Activated T-cell treated with anti-CD3 and anti-CD28 coated beads, Interleukin-2, amount 50 U/mL, for 48 hours (primary cell): ENCODE results near the gene XRCC2.

Experiments used
- DNase-seq, 2 experiments: peaks; one replicate each; pipeline ENCODE4 v3.0.0-alpha.2; 2020

XRCC2 gene

DNA sequence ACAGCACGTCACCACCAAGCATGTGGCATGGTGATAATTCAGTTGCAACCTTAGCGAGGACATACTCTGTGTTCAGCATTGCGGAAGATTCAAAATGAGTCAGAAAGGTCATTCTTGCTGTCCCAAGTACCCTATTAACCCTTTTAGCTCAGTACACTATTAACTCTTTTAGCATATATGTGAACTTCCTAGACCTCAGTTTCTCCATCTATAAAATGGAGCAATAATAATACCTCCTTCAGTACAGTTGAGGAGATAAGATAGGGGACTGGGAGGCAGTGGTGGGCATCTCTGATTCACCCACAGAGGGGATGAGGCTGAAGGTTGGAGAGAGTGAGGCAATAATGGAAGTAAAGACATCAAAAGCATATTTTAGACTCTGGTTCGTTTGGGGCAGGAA, 67.3 kb downstream of the XRCC2 start:
- no peak for DNase-seq

DNA sequence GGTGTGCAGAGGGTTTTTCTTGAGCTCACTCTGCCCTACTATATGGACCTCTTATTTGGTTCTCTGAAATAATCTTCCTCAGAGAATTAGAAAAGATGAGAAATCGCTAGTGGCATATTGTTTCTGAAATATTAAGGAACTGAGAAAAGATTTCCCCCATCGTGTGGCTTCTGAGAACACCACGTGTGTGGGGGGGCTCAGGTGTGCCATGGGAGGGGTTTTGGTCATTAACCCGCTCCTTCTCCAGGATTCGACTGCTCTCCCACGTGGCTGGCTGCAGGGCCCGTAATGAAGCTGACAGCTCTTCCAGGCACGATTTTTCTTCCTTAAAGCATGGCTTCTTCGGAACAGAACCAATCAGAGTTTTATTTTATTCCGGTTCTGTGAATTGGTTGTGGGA, 67.7 kb downstream of the XRCC2 start:
- DNase-seq: no peak

DNA sequence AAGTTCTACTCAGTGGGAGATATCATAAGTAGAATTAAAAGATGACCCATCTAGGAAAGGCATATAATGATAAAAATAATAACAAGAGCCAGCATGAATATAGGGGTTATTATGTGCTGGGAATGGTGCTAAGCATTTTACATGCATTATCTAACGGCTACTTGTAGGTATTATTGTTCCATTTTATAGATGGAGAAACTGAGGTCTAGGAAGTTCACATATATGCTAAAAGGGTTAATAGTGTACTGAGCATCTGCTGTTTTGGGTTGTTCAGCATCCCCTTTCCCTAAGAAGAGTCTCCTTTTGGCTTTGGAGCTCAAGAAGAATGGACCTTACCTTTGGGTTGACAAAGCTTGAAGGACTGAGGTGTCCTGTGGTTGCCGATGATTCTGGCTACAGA, 68.9 kb downstream of the XRCC2 start:
- no peak for DNase-seq

- no peak for DNase-seq
These were observed 73.0 kb downstream of the XRCC2 start for GRCh38 chr7:152602962-152603361.

GRCh38 chr7:152601305-152601798, 74.6 kb downstream of the XRCC2 start:
- DNase-seq: no peak

DNA sequence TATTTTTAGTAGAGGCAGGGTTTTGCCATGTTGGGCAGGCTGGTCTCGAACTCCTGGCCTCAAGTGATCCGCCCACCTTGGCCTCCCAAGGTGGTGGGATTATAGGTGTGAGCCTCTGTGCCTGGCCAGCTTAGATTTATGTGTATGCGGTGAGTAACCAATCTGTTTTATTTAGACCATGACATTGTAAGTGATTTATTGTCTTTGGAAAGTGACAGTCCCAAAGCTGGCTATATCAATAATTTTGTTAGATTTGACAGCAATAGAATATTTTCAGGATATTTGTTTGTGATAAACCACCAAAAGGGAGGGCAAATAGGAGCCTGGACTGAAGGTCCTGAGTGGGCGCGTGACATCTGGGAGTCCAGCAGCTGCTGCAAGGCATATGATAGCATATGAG, 75.7 kb downstream of the XRCC2 start:
- DNase-seq: no peak

DNA sequence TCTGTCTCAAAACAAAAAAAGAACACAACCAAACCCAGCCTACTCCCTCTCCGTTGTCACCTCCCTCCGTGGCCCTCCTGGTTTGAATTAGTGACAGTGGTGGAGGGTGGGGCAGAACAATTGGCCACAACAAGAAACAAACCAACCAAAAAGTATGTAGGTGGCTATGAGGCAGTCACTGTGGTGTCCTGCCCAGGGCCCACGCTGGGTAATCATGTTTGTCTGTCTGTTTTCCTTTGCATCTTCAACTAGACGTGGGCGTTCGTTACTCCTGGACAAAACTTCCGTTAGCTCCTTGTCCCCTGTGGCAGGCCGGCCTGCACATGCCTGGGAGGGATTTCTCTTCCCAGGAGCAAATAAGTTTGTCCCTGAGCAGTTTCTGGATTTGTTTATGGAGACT, 78.4 kb downstream of the XRCC2 start:
- DNase-seq: no peak

DNA sequence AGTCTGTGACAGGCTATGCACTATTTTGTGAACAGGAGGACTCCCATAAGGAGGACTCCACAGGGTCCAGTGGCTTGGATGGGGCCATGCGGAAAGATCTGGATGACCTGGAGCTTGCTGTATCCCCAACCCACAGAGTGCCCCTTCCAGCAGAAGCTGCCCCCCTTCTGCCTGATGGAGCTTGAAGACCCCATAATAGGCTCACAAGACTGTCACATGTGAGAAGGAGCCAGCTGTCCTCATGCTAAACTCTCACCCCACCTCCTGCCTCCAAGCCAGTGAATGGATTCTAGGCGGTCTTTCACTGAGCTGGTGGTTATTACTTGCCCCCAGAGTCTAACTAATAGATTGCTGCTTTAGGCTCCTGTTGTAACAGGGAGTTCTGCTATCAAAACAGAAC, 79.1 kb downstream of the XRCC2 start:
- DNase-seq: no peak
